ENCODE results near the gene ACAN. TPM values are rescaled to one million over a fixed set of nuclear protein-coding genes. Genes with fewer than 3 reads are reported as not detected.

The ACAN gene
- polyA plus RNA-seq, 3 donors = not detected

GRCh38 chr15:88814393-88814792 lies 11.2 kb downstream of the ACAN start:
- H3K4me2 ChIP-seq (replicated peaks; ENCODE audit: extremely low read depth, low read length, poor library complexity, severe bottlenecking) = no peak overlapping the region
- H3K27ac ChIP-seq (ENCODE audit: low read depth in 1 of 2, low read length in 2 of 2) = no peak overlapping the region
- Mint-ChIP-seq H3K9me3 (peaks cover 0 to 1% (median 0%) of the 10 kb centered on the region in 7 donors), H3K4me3 (no peak overlapping the region), H3K27me3 (ENCODE audit: low read depth in 3 of 3) (peaks cover 10 to 21% (median 12%) of the 10 kb centered on the region in 3 donors), H3K4me1 (no peaks in the 10 kb centered on the region), H3K27ac (no peak overlapping the region), H3K36me3 (no peaks in the 10 kb centered on the region)
- peaks cover 0 to 3% of the 10 kb centered on the region in 2 donors for H3K27me3 ChIP-seq (ENCODE audit: control insufficient read depth in 2 of 2, insufficient read depth in 2 of 2, low read length in 2 of 2)
- 92% methylated on average over 5 of the region's 6 CpGs for WGBS (ENCODE audit: insufficient coverage)
- no peak overlapping the region for H3K9ac ChIP-seq (ENCODE audit: insufficient read depth, low read length, poor library complexity, severe bottlenecking)
- no peak overlapping the region for H3K4me3 ChIP-seq (replicated peaks in 1 of 3; ENCODE audit: low read depth in 2 of 3, low read length in 3 of 3)
- no peak for DNase-seq
- H3K4me1 ChIP-seq (ENCODE audit: control insufficient read depth in 1 of 2, insufficient read depth in 2 of 2, low read length in 2 of 2) = no peaks in the 10 kb centered on the region
- H3K36me3 ChIP-seq (replicated peaks in 1 of 2; ENCODE audit: control insufficient read depth in 1 of 2, insufficient read depth in 2 of 2, low read length in 2 of 2) = no peaks in the 10 kb centered on the region
- H4K20me1 ChIP-seq (ENCODE audit: insufficient read depth, low read length) = no peaks in the 10 kb centered on the region
- no peak overlapping the region for H2AFZ ChIP-seq (ENCODE audit: insufficient read depth, low read depth, low read length, poor library complexity, severe bottlenecking)
- H3K9me3 ChIP-seq (replicated peaks in 1 of 2; ENCODE audit: control insufficient read depth in 1 of 2, insufficient read depth in 1 of 2, low read length in 2 of 2) = no peaks in the 10 kb centered on the region
- intact Hi-C loops (cut with micrococcal nuclease) = no loop called here
- H3K79me2 ChIP-seq (ENCODE audit: insufficient read depth, low read length) = no peaks in the 10 kb centered on the region
- TF ChIP-seq CTCF (IDR thresholded peaks at IDR 0.05) = no peak

- Histone ChIP-seq H3K27ac (ENCODE audit: low read depth in 1 of 2, low read length in 2 of 2) (no peak overlapping the region), H3K4me2 (replicated peaks; ENCODE audit: extremely low read depth, low read length, poor library complexity, severe bottlenecking) (no peak overlapping the region), H3K27me3 (ENCODE audit: control insufficient read depth in 2 of 2, insufficient read depth in 2 of 2, low read length in 2 of 2) (peaks cover 0 to 3% of the 10 kb centered on the region in 2 donors), H3K4me3 (replicated peaks in 1 of 3; ENCODE audit: low read depth in 2 of 3, low read length in 3 of 3) (no peak overlapping the region), H3K4me1 (ENCODE audit: control insufficient read depth in 1 of 2, insufficient read depth in 2 of 2, low read length in 2 of 2) (no peaks in the 10 kb centered on the region), H3K9ac (ENCODE audit: insufficient read depth, low read length, poor library complexity, severe bottlenecking) (no peak overlapping the region), H4K20me1 (ENCODE audit: insufficient read depth, low read length) (no peaks in the 10 kb centered on the region), H3K9me3 (replicated peaks in 1 of 2; ENCODE audit: control insufficient read depth in 1 of 2, insufficient read depth in 1 of 2, low read length in 2 of 2) (no peaks in the 10 kb centered on the region), H2AFZ (ENCODE audit: insufficient read depth, low read depth, low read length, poor library complexity, severe bottlenecking) (no peak overlapping the region), H3K79me2 (ENCODE audit: insufficient read depth, low read length) (no peaks in the 10 kb centered on the region), H3K36me3 (replicated peaks in 1 of 2; ENCODE audit: control insufficient read depth in 1 of 2, insufficient read depth in 2 of 2, low read length in 2 of 2) (no peaks in the 10 kb centered on the region)
- Mint-ChIP-seq H3K27ac (peak overlapping the region in 1 of 7 donors; percentile 62), H3K4me1 (no peaks in the 10 kb centered on the region), H3K4me3 (no peak overlapping the region), H3K36me3 (no peaks in the 10 kb centered on the region), H3K27me3 (ENCODE audit: low read depth in 3 of 3) (peaks cover 7 to 18% (median 11%) of the 10 kb centered on the region in 3 donors), H3K9me3 (peaks cover 0 to 11% (median 2%) of the 10 kb centered on the region in 7 donors)
- WGBS (ENCODE audit: insufficient coverage) = 50% methylated on average over 2 of the region's 2 CpGs
- no peak for TF ChIP-seq CTCF (IDR thresholded peaks at IDR 0.05)
- no peak for DNase-seq
- intact Hi-C loops (cut with micrococcal nuclease) = no loop called here
Observed at GRCh38 chr15:88818920-88819319, 15.7 kb downstream of the ACAN start.

Measured in CD14-positive monocyte (primary cell).